K562 (cell line): ENCODE measurements around the gene SSBP2. TPM values are rescaled to one million over a fixed set of nuclear protein-coding genes. Genes with fewer than 3 reads are reported as not detected.

Experiments
- ATAC-seq: fragments of 200-7000 bp; cut with Tn5 transposase; 3 replicates; pipeline ENCODE4 v1.9.1; 2020; ENCODE audit warnings: moderate library complexity
- BruUV-seq: library from RNA; stranded (reverse); fragments of 400-500 nt; replicated peaks from 2 replicates; lab custom pipeline; 2021; lab: Mats Ljungman, UMichigan
- CTCF ChIA-PET: fragments of 300-600 bp; formaldehyde crosslinking; extraction: SDS; loops from one replicate; lab custom pipeline; 2021; ENCODE audit warnings: low intra/inter-chr PET ratio; lab: Yijun Ruan, JAX
- POLR2A ChIA-PET: fragments of 300-600, 350-650 bp; sonication (Branson Sonifier 250); formaldehyde crosslinking; extraction: SDS; loops from one replicate; lab custom pipeline; 2021; ENCODE audit warnings: antibody characterized with exemption, inconsistent platforms; lab: Yijun Ruan, JAX
- DNase-seq, 4 experiments: peaks; one replicate each; pipeline versions ENCODE4 v3.0.0 to v3.0.0-alpha.2; 2011 to 2018; ENCODE audit warnings: low spot score in 3 of 4, mixed read lengths in 3 of 4; ENCODE audit errors: extremely low read depth in 1 of 4
- FAIRE-seq: peaks from 2 replicates; lab custom pipeline; 2011; peaks lifted over from hg19 to GRCh38; lab: Jason Lieb, UNC
- H2AFZ ChIP-seq: 2 replicates; pipeline ENCODE4 v1.6.0; 2011; ENCODE audit warnings: low read depth, low read length, control low read depth, inconsistent platforms
- H3K27ac ChIP-seq: fragments of 200-600 bp; 3 replicates; pipeline ENCODE4 v1.8.0; 2011; ENCODE audit warnings: low read depth, mild to moderate bottlenecking, control low read depth, inconsistent platforms, low read length, moderate library complexity, mixed read lengths; ENCODE audit errors: extremely low read depth
- H3K27me3 ChIP-seq, 2 experiments: fragments of 300-600 bp in 1 of 2; 2 replicates in 1 of 2; 3 replicates in 1 of 2; pipeline versions ENCODE4 v1.6.0 to v1.8.0; 2011; ENCODE audit warnings: inconsistent platforms in 2 of 2, low read length in 2 of 2, mild to moderate bottlenecking in 1 of 2, mixed read lengths in 1 of 2, moderate library complexity in 1 of 2; ENCODE audit not compliant: control insufficient read depth in 2 of 2, insufficient read depth in 2 of 2
- H3K36me3 ChIP-seq: fragments of 300-600 bp; 3 replicates; pipeline ENCODE4 v1.8.0; 2011; ENCODE audit warnings: mild to moderate bottlenecking, low read length, inconsistent platforms; ENCODE audit not compliant: control insufficient read depth, insufficient read depth
- H3K4me1 ChIP-seq, 2 experiments: fragments of 200-600 bp in 1 of 2; replicated peaks in 1 of 2; 2 replicates in 1 of 2; 3 replicates in 1 of 2; pipeline versions ENCODE4 v1.5.1 to v1.8.0; 2011; ENCODE audit warnings: inconsistent platforms in 2 of 2, low read length in 2 of 2, mild to moderate bottlenecking in 1 of 2, mixed read lengths in 1 of 2, moderate library complexity in 1 of 2; ENCODE audit not compliant: control insufficient read depth in 2 of 2, insufficient read depth in 2 of 2
- H3K4me2 ChIP-seq: 2 replicates; pipeline ENCODE4 v1.6.1; 2011; ENCODE audit warnings: low read length, control low read depth, inconsistent platforms, mixed read lengths; ENCODE audit not compliant: insufficient read depth
- H3K4me3 ChIP-seq: fragments of 200-600 bp; sonication (generic), shearing (Covaris generic); 2 replicates; pipeline ENCODE4 v1.5.1; 2016; ENCODE audit warnings: control low read depth, inconsistent platforms
- H3K79me2 ChIP-seq: fragments of 200-600 bp; 3 replicates; pipeline ENCODE4 v1.8.0; 2011; ENCODE audit warnings: low read length, inconsistent platforms; ENCODE audit not compliant: control insufficient read depth, insufficient read depth
- H3K9ac ChIP-seq, 2 experiments: 2 replicates each; pipeline versions ENCODE4 v1.6.0 to v1.6.1; 2011; ENCODE audit warnings: low read depth in 2 of 2, low read length in 2 of 2, control low read depth in 1 of 2, inconsistent platforms in 1 of 2, mild to moderate bottlenecking in 1 of 2, mixed read lengths in 1 of 2; ENCODE audit not compliant: insufficient read depth in 1 of 2
- H3K9me1 ChIP-seq: one replicate; pipeline ENCODE4 v1.6.0; 2011; ENCODE audit warnings: inconsistent platforms, mild to moderate bottlenecking, low read length, moderate library complexity; ENCODE audit not compliant: control insufficient read depth, insufficient read depth
- H3K9me3 ChIP-seq: replicated peaks from 2 replicates; pipeline ENCODE4 v1.5.1; 2011; ENCODE audit warnings: low read depth, low read length, inconsistent platforms; ENCODE audit not compliant: control insufficient read depth, insufficient read depth
- H4K20me1 ChIP-seq: replicated peaks from 2 replicates; pipeline ENCODE4 v1.6.1; 2011; ENCODE audit warnings: low read length, inconsistent platforms, mixed read lengths; ENCODE audit not compliant: control insufficient read depth, insufficient read depth
- BRD4 ChIP-seq: fragments of 200-600 bp; sonication (generic); IDR thresholded peaks from 2 replicates; pipeline ENCODE4 v1.6.1; 2017; ENCODE audit warnings: inconsistent platforms
- CHD4 ChIP-seq: fragments of 200-600 bp; sonication (generic); IDR thresholded peaks from 3 replicates; pipeline ENCODE4 v1.6.1; 2012; ENCODE audit warnings: low read depth, mild to moderate bottlenecking, mixed read lengths, low read length, inconsistent platforms; ENCODE audit not compliant: insufficient read depth, insufficient replicate concordance, poor library complexity, severe bottlenecking
- FUS ChIP-seq: fragments of 200-400 bp; formaldehyde crosslinking; optimal IDR thresholded peaks from 2 replicates; pipeline ENCODE3; 2017; ENCODE audit warnings: low read depth, low read length
- GABPA ChIP-seq: fragments of 200-800 bp; sonication (Bioruptor generic); conservative IDR thresholded peaks from 2 replicates; pipeline ENCODE4 v1.6.1; 2016; ENCODE audit warnings: low read depth, missing genetic modification characterization, missing compliant biosample characterization
- KDM2B ChIP-seq: fragments of 250-450 bp; sonication (Bioruptor Pico); IDR thresholded peaks from 2 replicates; pipeline ENCODE4 v1.8.0; 2021; ENCODE audit warnings: mild to moderate bottlenecking, moderate library complexity
- PHB2 ChIP-seq: fragments of 450-650 bp; IDR thresholded peaks from 2 replicates; pipeline ENCODE4 v1.6.1; 2017; ENCODE audit warnings: low read depth
- POLR2G ChIP-seq: fragments of 200-400 bp; formaldehyde crosslinking; IDR thresholded peaks from 2 replicates; pipeline ENCODE4 v1.6.1; 2017; ENCODE audit warnings: low read depth, mild to moderate bottlenecking, antibody characterized with exemption, low read length, moderate library complexity
- SP2 ChIP-seq: IDR thresholded peaks from 2 replicates; pipeline ENCODE4 v1.6.1; 2011; ENCODE audit warnings: mild to moderate bottlenecking, low read depth, low read length, moderate library complexity; ENCODE audit not compliant: poor library complexity, severe bottlenecking; ENCODE audit errors: extremely low read depth
- SREBF2 ChIP-seq: sonication (generic); formaldehyde crosslinking; IDR thresholded peaks from 2 replicates; pipeline ENCODE4 v1.4.0; 2020; ENCODE audit warnings: mild to moderate bottlenecking, missing genetic modification reagents
- WGBS: fragments of 100-300 bp; shearing (Covaris generic); methylation state at CpG from one replicate; pipeline ENCODE4 v1.1.6; 2016; ENCODE audit warnings: low coverage, mixed read lengths; ENCODE audit not compliant: insufficient coverage; ENCODE audit errors: missing lambda C conversion rate; 5-methylcytosine and 5-hydroxymethylcytosine counted together
- in situ Hi-C: fragments of 300-500 bp; cut with MboI; formaldehyde crosslinking; loops from 4 replicates; pipeline ENCODE4 v1.15.0; 2018; ENCODE audit warnings: inconsistent platforms, mixed read lengths
- intact Hi-C: fragments of 100-400 bp; cut with micrococcal nuclease; formaldehyde crosslinking; loops from 2 replicates; pipeline ENCODE4 v1.14.2; 2022
- polyA plus RNA-seq, 8 experiments: library from polyadenylated mRNA; depleted of rRNA in 4 of 8; stranded (reverse) in 5 of 8; unstranded in 3 of 8; fragments of >200 nt; fragmentation: Nextera tagmentation in 2 of 8; fragmentation: Illumina TruSeq in 1 of 8; extraction: Ambion mirVana in 2 of 8; extraction: Trizol in 1 of 8; gene quantifications; 2 replicates each; pipeline versions ENCODE4 v1.2.1 to v1.2.3, GENCODE V29; 2011 to 2014; ENCODE audit warnings: inconsistent platforms in 1 of 8, missing spikeins in 1 of 8
- total RNA-seq, 7 experiments: library from RNA; depleted of rRNA in 6 of 7; stranded (reverse); fragments of >200 nt in 6 of 7; fragmentation: Illumina TruSeq in 2 of 7; extraction: Trizol in 2 of 7; gene quantifications; 2 replicates each; pipeline versions ENCODE4 v1.2.1 to v1.2.3, GENCODE V29; 2011 to 2021; ENCODE audit warnings: low replicate concordance in 1 of 7
- TF ChIP-seq, protein P1 (sequence below): fragments of 450-650 bp; formaldehyde crosslinking; conservative IDR thresholded peaks from 2 replicates; pipeline ENCODE4 v1.4.0; 2022; ENCODE audit warnings: mild to moderate bottlenecking, missing genetic modification characterization
- TF ChIP-seq, protein P2 (sequence below): fragments of 250-450 bp; sonication (Bioruptor Pico); IDR thresholded peaks from 2 replicates; pipeline ENCODE4 v1.5.1; 2021; ENCODE audit warnings: mild to moderate bottlenecking
- TF ChIP-seq, protein P3 (sequence below): fragments of 250-450 bp; sonication (Bioruptor Pico); IDR thresholded peaks from 2 replicates; pipeline ENCODE4 v1.8.0; 2022; ENCODE audit warnings: inconsistent platforms

Gene SSBP2
- total and polyA plus RNA-seq, 9 of the 15 experiments (the other 6 are each of a cell fraction or from before 2014, with no cell fraction given), result 22.3 to 133 (median 42.1) TPM

DNA sequence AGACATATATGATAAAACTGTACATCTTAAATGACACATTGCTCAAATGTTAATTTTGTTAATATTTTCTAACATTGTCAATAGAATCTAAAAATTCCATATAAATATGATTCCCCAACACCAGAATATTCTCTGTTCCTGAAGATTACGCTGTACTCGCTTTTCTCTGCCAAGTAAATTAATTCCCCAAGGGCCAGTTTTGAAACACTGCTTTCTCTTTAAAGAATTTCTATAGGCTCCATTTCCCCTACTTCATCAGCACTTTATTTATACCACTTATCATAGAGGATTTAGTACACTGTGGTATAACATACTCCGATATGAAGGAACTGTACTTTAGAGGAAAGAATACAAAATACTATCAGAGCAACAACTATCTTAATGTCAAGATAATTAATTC lies 255.6 kb downstream of the SSBP2 start:
- Histone ChIP-seq H3K9me1 (no peaks in the 10 kb centered on the region), H3K9ac (no peak overlapping the region), H3K9me3 (no peaks in the 10 kb centered on the region), H2AFZ (no peak overlapping the region), H3K4me1 (no peaks in the 10 kb centered on the region), H3K27me3 (no peaks in the 10 kb centered on the region), H3K4me2 (no peak overlapping the region), H3K36me3 (no peaks in the 10 kb centered on the region), H4K20me1 (no peaks in the 10 kb centered on the region), H3K27ac (no peak overlapping the region), H3K79me2 (no peaks in the 10 kb centered on the region), H3K4me3 (no peak overlapping the region)
- ChIA-PET POLR2A (no interaction called here), CTCF (no interaction called here)
- in situ Hi-C loops, result no loop called here
- ATAC-seq, result no peak
- FAIRE-seq, result no peak
- no peak for DNase-seq
- 92% methylated on average over 3 of the region's 3 CpGs for WGBS
- BruUV-seq, result no TSS peak
- intact Hi-C loops, result no loop called here
- no peak for TF ChIP-seq GABPA (tag)
- TF ChIP-seq, protein P1, sequence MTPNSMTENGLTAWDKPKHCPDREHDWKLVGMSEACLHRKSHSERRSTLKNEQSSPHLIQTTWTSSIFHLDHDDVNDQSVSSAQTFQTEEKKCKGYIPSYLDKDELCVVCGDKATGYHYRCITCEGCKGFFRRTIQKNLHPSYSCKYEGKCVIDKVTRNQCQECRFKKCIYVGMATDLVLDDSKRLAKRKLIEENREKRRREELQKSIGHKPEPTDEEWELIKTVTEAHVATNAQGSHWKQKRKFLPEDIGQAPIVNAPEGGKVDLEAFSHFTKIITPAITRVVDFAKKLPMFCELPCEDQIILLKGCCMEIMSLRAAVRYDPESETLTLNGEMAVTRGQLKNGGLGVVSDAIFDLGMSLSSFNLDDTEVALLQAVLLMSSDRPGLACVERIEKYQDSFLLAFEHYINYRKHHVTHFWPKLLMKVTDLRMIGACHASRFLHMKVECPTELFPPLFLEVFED (CRISPR knock-in tag), result no peak
- no peak for TF ChIP-seq KDM2B
- TF ChIP-seq, protein P2, sequence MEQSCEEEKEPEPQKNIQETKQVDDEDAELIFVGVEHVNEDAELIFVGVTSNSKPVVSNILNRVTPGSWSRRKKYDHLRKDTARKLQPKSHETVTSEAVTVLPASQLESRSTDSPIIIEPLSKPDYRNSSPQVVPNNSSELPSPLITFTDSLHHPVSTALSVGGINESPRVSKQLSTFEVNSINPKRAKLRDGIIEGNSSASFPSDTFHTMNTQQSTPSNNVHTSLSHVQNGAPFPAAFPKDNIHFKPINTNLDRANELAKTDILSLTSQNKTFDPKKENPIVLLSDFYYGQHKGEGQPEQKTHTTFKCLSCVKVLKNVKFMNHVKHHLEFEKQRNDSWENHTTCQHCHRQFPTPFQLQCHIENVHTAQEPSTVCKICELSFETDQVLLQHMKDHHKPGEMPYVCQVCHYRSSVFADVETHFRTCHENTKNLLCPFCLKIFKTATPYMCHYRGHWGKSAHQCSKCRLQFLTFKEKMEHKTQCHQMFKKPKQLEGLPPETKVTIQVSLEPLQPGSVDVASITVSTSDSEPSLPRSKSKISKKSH (CRISPR knock-in tag), result no peak
- TF ChIP-seq SP2, result no peak
- TF ChIP-seq CHD4, result no peak
- no peak for TF ChIP-seq SREBF2 (CRISPR knock-in tag)
- TF ChIP-seq BRD4, result no peak
- TF ChIP-seq, protein P3, sequence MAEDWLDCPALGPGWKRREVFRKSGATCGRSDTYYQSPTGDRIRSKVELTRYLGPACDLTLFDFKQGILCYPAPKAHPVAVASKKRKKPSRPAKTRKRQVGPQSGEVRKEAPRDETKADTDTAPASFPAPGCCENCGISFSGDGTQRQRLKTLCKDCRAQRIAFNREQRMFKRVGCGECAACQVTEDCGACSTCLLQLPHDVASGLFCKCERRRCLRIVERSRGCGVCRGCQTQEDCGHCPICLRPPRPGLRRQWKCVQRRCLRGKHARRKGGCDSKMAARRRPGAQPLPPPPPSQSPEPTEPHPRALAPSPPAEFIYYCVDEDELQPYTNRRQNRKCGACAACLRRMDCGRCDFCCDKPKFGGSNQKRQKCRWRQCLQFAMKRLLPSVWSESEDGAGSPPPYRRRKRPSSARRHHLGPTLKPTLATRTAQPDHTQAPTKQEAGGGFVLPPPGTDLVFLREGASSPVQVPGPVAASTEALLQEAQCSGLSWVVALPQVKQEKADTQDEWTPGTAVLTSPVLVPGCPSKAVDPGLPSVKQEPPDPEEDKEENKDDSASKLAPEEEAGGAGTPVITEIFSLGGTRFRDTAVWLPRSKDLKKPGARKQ (CRISPR knock-in tag), result no peak
- no peak for TF ChIP-seq FUS
- no peak for TF ChIP-seq POLR2G
- TF ChIP-seq PHB2, result no peak
